ENCODE data around the gene LBP. TPM values are rescaled to one million over a fixed set of nuclear protein-coding genes. Genes with fewer than 3 reads are reported as not detected.

The LBP gene
- total and polyA plus RNA-seq, 2 donors (not counting 3 experiments of a cell fraction or from before 2014, with no cell fraction given), result 0.03 TPM; not detected in 1

DNA sequence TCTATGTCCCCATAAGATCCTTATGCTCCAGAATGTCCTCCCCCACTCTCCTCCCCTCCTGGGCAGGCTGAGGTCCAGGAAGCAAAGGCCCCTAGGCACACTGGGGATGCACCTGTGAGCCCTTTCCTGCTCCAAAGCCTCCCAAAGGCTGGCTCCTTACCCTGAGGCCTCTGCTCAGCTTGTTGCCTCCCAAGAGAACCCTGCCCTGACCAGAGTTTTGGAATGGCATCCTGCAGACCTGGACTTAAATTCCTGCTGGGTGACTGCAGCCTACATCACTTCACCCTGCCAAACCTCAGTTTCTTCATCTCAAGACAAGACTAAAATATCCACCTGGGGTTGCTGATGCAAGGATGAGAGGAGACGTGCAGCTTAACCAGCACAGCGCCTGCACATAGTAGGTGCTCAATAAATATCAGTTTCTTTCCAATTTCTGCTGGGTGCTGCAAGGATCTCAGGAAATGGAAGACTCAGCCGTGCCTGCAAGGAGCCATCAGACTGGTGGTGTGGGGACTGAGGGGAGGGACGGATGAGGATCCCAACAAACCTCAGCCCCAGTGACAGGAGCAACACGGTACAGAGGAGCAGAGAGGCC lies 2.1 kb upstream of the LBP start:
- no TSS peak for BruUV-seq (replicated peaks)
- H3K4me1 ChIP-seq (ENCODE audit: control insufficient read depth, extremely low read depth, insufficient read depth, low read length), result no peaks in the 10 kb centered on the region
- peaks cover 0 to 3% of the 10 kb centered on the region in 2 experiments for H3K27me3 ChIP-seq (ENCODE audit: control insufficient read depth in 2 of 2, insufficient read depth in 2 of 2, low read length in 2 of 2)
- no peaks in the 10 kb centered on the region for H3K9me1 ChIP-seq (replicated peaks; ENCODE audit: control insufficient read depth, extremely low read depth, insufficient read depth, low read length)
- no peaks in the 10 kb centered on the region for H4K20me1 ChIP-seq (replicated peaks; ENCODE audit: control insufficient read depth, extremely low read depth, insufficient read depth, low read length)
- no peak overlapping the region for H3K9ac ChIP-seq (replicated peaks; ENCODE audit: extremely low read depth, insufficient read depth, low read length)
- H3K27ac ChIP-seq (ENCODE audit: insufficient read depth, low read depth, low read length), result no peak overlapping the region
- CTCF ChIA-PET, result interaction anchor here (0.8 kb wide), 1 partner anchor 64 kb away, joined by 3 read pairs; no protein-coding TSS in a partner anchor
- no peak overlapping the region for H3K4me3 ChIP-seq (replicated peaks in 1 of 3; ENCODE audit: insufficient read depth in 1 of 3, low read depth in 1 of 3, low read length in 3 of 3)
- no peak for FAIRE-seq
- dilution Hi-C loops (cut with MboI; ENCODE audit: extremely low pct_ligation_motif_present, low sequenced_read_pairs) (no loop called here), intact Hi-C loops (cut with micrococcal nuclease) (no loop called here)
- H3K4me2 ChIP-seq (ENCODE audit: insufficient read depth, low read length), result no peak overlapping the region
- no peak for DNase-seq (ENCODE audit: low read depth, low spot score)
- no peak overlapping the region for H2AFZ ChIP-seq (ENCODE audit: low read depth, low read length)
- no peaks in the 10 kb centered on the region for H3K79me2 ChIP-seq (ENCODE audit: control insufficient read depth, insufficient read depth, low read length)
- POLR2A ChIA-PET, result no interaction called here
- TF ChIP-seq, protein P1, sequence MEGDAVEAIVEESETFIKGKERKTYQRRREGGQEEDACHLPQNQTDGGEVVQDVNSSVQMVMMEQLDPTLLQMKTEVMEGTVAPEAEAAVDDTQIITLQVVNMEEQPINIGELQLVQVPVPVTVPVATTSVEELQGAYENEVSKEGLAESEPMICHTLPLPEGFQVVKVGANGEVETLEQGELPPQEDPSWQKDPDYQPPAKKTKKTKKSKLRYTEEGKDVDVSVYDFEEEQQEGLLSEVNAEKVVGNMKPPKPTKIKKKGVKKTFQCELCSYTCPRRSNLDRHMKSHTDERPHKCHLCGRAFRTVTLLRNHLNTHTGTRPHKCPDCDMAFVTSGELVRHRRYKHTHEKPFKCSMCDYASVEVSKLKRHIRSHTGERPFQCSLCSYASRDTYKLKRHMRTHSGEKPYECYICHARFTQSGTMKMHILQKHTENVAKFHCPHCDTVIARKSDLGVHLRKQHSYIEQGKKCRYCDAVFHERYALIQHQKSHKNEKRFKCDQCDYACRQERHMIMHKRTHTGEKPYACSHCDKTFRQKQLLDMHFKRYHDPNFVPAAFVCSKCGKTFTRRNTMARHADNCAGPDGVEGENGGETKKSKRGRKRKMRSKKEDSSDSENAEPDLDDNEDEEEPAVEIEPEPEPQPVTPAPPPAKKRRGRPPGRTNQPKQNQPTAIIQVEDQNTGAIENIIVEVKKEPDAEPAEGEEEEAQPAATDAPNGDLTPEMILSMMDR (IDR thresholded peaks at IDR 0.05; ENCODE audit: extremely low read depth in 1 of 2, insufficient read depth in 1 of 2, low read depth in 1 of 2, low read length in 2 of 2), result no peak
- TF ChIP-seq EZH2 (IDR thresholded peaks at IDR 0.05; ENCODE audit: borderline replicate concordance, low read depth, low read length, severe bottlenecking), result no peak
- no peak for TF ChIP-seq POLR2A (IDR thresholded peaks at IDR 0.05; ENCODE audit: low read depth, low read length)
- TF ChIP-seq MYC (IDR thresholded peaks at IDR 0.05; ENCODE audit: low read depth, low read length), result no peak
- TF ChIP-seq JUN (IDR thresholded peaks at IDR 0.05; ENCODE audit: borderline replicate concordance, insufficient read depth, insufficient read length, low read depth), result no peak
- TF ChIP-seq, protein P2, sequence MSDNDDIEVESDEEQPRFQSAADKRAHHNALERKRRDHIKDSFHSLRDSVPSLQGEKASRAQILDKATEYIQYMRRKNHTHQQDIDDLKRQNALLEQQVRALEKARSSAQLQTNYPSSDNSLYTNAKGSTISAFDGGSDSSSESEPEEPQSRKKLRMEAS (IDR thresholded peaks at IDR 0.05; ENCODE audit: insufficient read depth, insufficient read length), result no peak
- no peak for TF ChIP-seq FOS (IDR thresholded peaks at IDR 0.05; ENCODE audit: borderline replicate concordance, insufficient read depth, low read length)
- TF ChIP-seq POLR2AphosphoS5 (IDR thresholded peaks at IDR 0.05; ENCODE audit: insufficient read depth, low read depth, low read length), result no peak
- no peak for TF ChIP-seq GATA2 (IDR thresholded peaks at IDR 0.05; ENCODE audit: insufficient read depth, insufficient read length, low read depth, low read length)
- no peaks in the 10 kb centered on the region for H3K9me3 ChIP-seq (replicated peaks; ENCODE audit: control insufficient read depth, insufficient read depth, low read length)
- no peaks in the 10 kb centered on the region for H3K36me3 ChIP-seq (ENCODE audit: control insufficient read depth in 2 of 2, extremely low read depth in 1 of 2, insufficient read depth in 2 of 2, low read length in 2 of 2)

Data from endothelial cell of umbilical vein (primary cell).